Peyer's patch (tissue), 4 donors: ENCODE results near the gene PDIA5.

Experiments
- CTCF ChIP-seq, 6 experiments: fragments of 450-650 bp in 4 of 6; fragments of 200-600 bp in 2 of 6; sonication (generic) in 1 of 6; IDR thresholded peaks; one replicate each; pipeline ENCODE4 v1.5.1; 2017 to 2019; ENCODE audit warnings: antibody characterized with exemption in 6 of 6, mild to moderate bottlenecking in 3 of 6, moderate library complexity in 1 of 6
- POLR2A ChIP-seq, 2 donors: fragments of 450-650 bp; IDR thresholded peaks; one replicate each; pipeline ENCODE4 v1.5.1; 2017; ENCODE audit warnings: antibody characterized with exemption in 2 of 2, mild to moderate bottlenecking in 2 of 2, moderate library complexity in 2 of 2

- no peak for TF ChIP-seq POLR2A (IDR thresholded peaks at IDR 0.05)
- TF ChIP-seq CTCF (IDR thresholded peaks at IDR 0.05): no peak
Observed at GRCh38 chr3:123113889-123114450, 47.1 kb downstream of the PDIA5 start.
